ENCODE data around the gene DNAJC3. TPM values are rescaled to one million over a fixed set of nuclear protein-coding genes. Genes with fewer than 3 reads are reported as not detected.
"Not testable (repeated sequence)": the region's sequence is repeated elsewhere in the genome, so short reads cannot be mapped to it uniquely, and the experiment has no call there.

DNAJC3 gene
- total RNA-seq, 1 donor, result 65.8 TPM

DNA sequence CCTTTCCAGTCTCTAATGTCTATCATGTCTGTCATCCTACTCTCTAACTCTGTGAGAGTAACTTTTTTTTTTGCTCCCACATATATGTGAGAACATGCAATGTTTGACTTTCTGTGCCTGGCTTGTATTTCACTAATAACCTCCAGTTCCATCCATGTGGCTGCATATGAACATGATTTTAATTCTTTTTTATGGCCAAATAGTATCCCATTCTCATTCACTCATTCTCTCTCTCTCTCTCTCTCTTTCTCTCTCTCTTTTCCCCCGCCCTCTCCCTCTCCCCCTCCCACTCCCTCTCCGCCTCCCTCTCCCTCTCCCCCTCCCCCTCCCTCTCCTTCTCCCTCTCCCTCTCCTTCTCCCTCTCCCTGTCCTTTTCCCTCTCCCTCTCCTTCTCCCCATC, 52.0 kb downstream of the DNAJC3 start:
- no peak overlapping the region for H3K4me3 ChIP-seq (ENCODE audit: low read depth, low read length)
- DNase-seq (ENCODE audit: low read depth), result no peak

DNA sequence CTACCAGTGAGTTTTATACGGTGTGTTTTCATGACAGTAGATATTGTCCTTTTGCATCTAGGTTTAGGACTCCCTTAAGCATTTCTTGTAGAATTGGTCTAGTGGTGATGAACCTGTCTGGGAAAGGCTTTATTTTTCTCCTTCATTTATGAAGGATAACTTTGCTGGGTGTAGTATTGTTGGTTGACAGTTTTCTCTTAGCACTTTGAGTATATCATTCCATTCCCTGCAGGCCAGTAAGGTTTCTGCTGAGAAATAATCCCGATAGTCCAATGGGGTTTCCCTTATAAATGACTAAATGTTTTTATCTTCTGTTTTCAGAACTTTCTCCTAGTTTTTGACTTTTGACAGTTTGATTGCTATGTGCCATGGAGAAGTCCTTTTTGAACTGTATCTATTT, 57.2 kb downstream of the DNAJC3 start:
- TF ChIP-seq, protein P1, sequence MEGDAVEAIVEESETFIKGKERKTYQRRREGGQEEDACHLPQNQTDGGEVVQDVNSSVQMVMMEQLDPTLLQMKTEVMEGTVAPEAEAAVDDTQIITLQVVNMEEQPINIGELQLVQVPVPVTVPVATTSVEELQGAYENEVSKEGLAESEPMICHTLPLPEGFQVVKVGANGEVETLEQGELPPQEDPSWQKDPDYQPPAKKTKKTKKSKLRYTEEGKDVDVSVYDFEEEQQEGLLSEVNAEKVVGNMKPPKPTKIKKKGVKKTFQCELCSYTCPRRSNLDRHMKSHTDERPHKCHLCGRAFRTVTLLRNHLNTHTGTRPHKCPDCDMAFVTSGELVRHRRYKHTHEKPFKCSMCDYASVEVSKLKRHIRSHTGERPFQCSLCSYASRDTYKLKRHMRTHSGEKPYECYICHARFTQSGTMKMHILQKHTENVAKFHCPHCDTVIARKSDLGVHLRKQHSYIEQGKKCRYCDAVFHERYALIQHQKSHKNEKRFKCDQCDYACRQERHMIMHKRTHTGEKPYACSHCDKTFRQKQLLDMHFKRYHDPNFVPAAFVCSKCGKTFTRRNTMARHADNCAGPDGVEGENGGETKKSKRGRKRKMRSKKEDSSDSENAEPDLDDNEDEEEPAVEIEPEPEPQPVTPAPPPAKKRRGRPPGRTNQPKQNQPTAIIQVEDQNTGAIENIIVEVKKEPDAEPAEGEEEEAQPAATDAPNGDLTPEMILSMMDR (IDR thresholded peaks at IDR 0.05; ENCODE audit: insufficient read depth, low read length), result no peak
- DNase-seq (ENCODE audit: low read depth), result no peak
- H3K4me3 ChIP-seq (ENCODE audit: low read depth, low read length), result no peak overlapping the region

More for the DNA sequence above, 52.0 kb downstream of the DNAJC3 start:
- TF ChIP-seq, protein P1 (IDR thresholded peaks at IDR 0.05; ENCODE audit: insufficient read depth, low read length), result no peak

DNA sequence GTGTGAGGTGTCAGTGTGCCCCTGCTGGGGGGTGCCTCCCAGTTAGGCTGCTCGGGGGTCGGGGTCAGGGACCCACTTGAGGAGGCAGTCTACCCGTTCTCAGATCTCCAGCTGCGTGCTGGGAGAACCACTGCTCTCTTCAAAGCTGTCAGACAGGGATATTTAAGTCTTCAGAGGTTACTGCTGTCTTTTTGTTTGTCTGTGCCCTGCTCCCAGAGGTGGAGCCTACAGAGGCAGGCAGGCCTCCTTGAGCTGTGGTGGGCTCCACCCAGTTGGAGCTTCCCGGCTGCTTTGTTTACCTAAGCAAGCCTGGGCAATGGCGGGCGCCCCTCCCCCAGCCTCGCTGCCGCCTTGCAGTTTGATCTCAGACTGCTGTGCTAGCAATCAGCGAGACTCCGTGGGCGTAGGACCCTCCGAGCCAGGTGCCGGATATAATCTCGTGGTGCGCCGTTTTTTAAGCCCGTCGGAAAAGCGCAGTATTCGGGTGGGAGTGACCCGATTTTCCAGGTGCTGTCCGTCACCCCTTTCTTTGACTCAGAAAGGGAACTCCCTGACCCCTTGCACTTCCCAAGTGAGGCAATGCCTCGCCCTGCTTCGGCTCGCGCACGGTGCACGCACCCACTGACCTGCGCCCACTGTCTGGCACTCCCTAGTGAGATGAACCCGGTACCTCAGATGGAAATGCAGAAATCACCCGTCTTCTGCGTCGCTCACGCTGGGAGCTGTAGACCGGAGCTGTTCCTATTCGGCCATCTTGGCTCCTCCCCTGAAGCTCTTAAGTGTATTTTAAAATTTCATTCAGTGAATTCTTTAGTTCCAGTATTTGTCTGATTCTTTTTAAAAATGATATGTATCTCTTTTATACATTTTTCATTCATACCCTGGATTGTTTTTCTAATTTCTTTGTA, 63.4 kb downstream of the DNAJC3 start:
- H3K4me3 ChIP-seq (ENCODE audit: low read depth, low read length), result not testable (repeated sequence)

DNA sequence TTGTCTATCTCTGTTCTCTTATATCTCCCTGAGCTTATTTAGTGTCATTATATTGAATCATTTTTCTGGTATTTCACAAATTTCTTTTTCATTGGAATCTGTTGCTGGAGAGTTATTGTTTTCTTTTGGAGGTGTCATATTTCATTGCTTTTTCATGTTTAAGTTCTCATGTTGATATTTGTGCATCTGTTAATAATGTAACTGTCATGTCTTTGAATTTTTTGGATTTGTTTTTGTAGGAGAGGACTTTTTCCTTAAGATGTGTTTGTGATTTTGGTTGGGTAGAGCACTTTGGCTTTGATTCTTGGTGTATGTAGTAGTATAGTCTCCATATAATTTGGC, 64.0 kb downstream of the DNAJC3 start:
- TF ChIP-seq, protein P1 (IDR thresholded peaks at IDR 0.05; ENCODE audit: insufficient read depth, low read length), result no peak
- H3K4me3 ChIP-seq (ENCODE audit: low read depth, low read length), result no peak overlapping the region
- no peak for DNase-seq (ENCODE audit: low read depth)

More for the DNA sequence above, 63.4 kb downstream of the DNAJC3 start:
- DNase-seq (ENCODE audit: low read depth), result not testable (repeated sequence)

DNA sequence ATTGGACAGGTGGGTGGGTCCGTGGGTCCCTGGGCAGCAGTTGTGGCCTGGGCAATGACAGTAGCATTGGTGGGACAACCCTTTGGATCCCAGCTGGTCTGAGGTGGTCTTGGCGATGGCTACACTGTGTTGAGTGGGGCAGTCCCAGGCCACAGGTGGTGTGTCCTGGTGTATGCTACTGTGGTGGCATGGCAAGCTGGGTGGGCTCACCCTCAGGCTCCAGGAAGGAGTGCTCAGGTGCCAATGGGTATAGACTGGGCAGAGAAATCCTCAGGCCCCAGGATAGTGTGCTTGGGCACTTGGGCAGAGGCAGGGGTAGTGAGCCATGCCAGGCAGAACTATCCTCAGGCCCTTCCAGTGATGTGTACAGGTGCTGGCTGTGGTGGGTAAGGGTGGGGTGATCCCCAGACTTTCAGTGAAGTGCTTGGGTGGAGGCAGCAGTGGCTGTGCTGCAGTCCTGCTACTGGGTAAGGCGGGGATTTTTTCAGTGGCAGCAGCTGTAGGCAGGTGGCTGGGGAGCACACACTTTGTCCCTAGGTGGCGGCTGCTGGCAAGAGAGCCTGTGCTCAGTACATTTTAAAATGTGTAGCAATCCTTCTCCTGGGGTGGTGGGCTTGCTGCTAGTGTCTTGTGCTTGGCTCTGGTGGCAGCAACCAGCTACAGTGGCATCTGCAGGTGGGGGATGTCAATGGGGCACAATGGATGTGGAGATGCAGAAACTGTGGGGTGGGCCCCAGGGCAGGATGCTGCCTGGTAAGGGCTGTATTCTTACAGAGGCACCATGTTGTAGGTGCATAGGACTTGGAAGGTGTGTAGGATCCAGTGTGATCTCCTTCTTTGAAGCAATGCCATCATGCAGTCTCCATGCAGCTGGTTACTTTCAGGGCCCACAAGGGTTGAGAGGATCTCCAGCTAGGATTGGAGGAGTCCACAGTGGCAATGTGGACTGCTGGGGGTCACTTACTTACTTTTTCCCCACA, 64.9 kb downstream of the DNAJC3 start:
- DNase-seq (ENCODE audit: low read depth), result no peak
- TF ChIP-seq, protein P1 (IDR thresholded peaks at IDR 0.05; ENCODE audit: insufficient read depth, low read length), result no peak
- H3K4me3 ChIP-seq (ENCODE audit: low read depth, low read length), result no peak overlapping the region

DNA sequence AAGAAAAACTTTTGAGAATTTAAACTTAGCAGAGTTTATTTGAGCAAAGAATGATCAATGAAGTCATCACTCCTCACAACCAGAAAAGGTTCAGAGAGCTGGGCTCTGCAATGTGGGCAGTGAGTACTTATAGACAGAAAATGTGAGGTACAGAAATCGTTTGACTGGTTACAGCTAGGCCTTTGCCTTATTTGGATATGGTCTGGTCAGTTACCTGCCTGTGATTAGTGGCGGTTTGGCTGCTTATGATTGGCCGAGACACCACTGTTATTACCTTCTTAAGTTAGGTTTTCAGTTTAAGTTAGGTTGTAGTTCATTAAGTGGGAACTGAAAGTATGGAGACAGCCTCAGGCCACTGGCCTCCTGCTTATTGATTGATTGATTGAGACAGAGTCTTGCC, 66.3 kb downstream of the DNAJC3 start:
- H3K4me3 ChIP-seq (ENCODE audit: low read depth, low read length), result no peak overlapping the region
- no peak for DNase-seq (ENCODE audit: low read depth)
- TF ChIP-seq, protein P1 (IDR thresholded peaks at IDR 0.05; ENCODE audit: insufficient read depth, low read length), result no peak

DNA sequence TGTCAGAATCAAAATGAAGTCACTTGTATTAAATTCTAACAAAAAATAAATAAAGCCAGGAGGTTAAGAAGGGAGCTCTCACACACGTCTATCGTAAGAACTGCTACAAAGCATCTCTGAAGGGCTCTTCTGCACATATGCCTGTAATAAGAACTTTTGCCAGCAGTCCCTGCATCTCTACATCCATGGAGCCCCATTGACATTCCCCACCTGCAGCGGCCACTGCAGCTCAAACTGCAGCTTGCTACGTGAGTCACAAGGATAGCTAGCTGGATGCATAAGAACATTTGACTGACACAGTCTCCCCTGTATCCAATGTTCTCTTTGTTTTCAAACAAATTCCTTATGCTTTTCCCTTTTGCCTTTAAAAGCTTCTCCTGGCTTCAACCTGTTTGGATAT, 68.3 kb downstream of the DNAJC3 start:
- TF ChIP-seq, protein P1 (IDR thresholded peaks at IDR 0.05; ENCODE audit: insufficient read depth, low read length), result no peak
- no peak overlapping the region for H3K4me3 ChIP-seq (ENCODE audit: low read depth, low read length)
- no peak for DNase-seq (ENCODE audit: low read depth)

Data from fibroblast of the aortic adventitia (primary cell).